ENCODE data around the gene WFDC2. TPM values are rescaled to one million over a fixed set of nuclear protein-coding genes. Genes with fewer than 3 reads are reported as not detected.

Gene WFDC2
- total RNA-seq, 1 experiment from 2014 or later, result not detected

- DNase-seq (ENCODE audit: low read depth), result no peak
Observed at GRCh38 chr20:45497971-45498494, 28.5 kb downstream of the WFDC2 start.

GRCh38 chr20:45500022-45500421 lies 30.5 kb downstream of the WFDC2 start:
- no peak for DNase-seq (ENCODE audit: low read depth)

- no peak for DNase-seq (ENCODE audit: low read depth)
Observed at GRCh38 chr20:45501600-45501999, 32.0 kb downstream of the WFDC2 start.

- DNase-seq (ENCODE audit: low read depth), result no peak
Observed at GRCh38 chr20:45502561-45502960, 33.0 kb downstream of the WFDC2 start.

GRCh38 chr20:45503403-45503802 lies 33.9 kb downstream of the WFDC2 start:
- DNase-seq (ENCODE audit: low read depth), result no peak

GRCh38 chr20:45506398-45506797 lies 36.8 kb downstream of the WFDC2 start:
- no peak for DNase-seq (ENCODE audit: low read depth)

GRCh38 chr20:45507011-45507820 lies 37.7 kb downstream of the WFDC2 start:
- peak; percentile 37 for DNase-seq (ENCODE audit: low read depth)

- DNase-seq (ENCODE audit: low read depth), result no peak
Observed at GRCh38 chr20:45508068-45508886, 38.7 kb downstream of the WFDC2 start.

GRCh38 chr20:45509091-45509490 lies 39.5 kb downstream of the WFDC2 start:
- no peak for DNase-seq (ENCODE audit: low read depth)

GRCh38 chr20:45510242-45510862 lies 40.8 kb downstream of the WFDC2 start:
- DNase-seq (ENCODE audit: low read depth), result peak; percentile 23

- DNase-seq (ENCODE audit: low read depth), result no peak
Observed at GRCh38 chr20:45515147-45515913, 45.8 kb downstream of the WFDC2 start, which contains the start of gene SPINT3. Gene SPINT3 (minus strand): TSS chr20:45515622. CDS start chr20:45515608, 14 bp downstream.

GRCh38 chr20:45518282-45518681 lies 48.7 kb downstream of the WFDC2 start:
- DNase-seq (ENCODE audit: low read depth), result peak; percentile 35

- DNase-seq (ENCODE audit: low read depth), result no peak
Observed at GRCh38 chr20:45523821-45524220, 54.3 kb downstream of the WFDC2 start.

- no peak for DNase-seq (ENCODE audit: low read depth)
Observed at GRCh38 chr20:45527294-45527693, 57.7 kb downstream of the WFDC2 start.

Other genes starting within 250 kb of the WFDC2 start
- gene SEMG2, start 248.4 kb upstream of the WFDC2 start, total RNA-seq (2014; rRNA removed; shearing (Covaris generic)), result not detected in 2 replicates
- gene SLPI, start 215.2 kb upstream of the WFDC2 start, total RNA-seq (2014; rRNA removed; shearing (Covaris generic)), result not detected in 2 replicates
- not detected in 2 replicates for gene RBPJL, start 162.9 kb upstream of the WFDC2 start, total RNA-seq (2014; rRNA removed; shearing (Covaris generic))
- gene MATN4, start 161.5 kb upstream of the WFDC2 start, total RNA-seq (2014; rRNA removed; shearing (Covaris generic)), result 0.10 TPM in 1 of 2 replicates, not detected in the other
- 88.2 and 103 TPM in 2 replicates for gene SDC4, start 121.3 kb upstream of the WFDC2 start, total RNA-seq (2014; rRNA removed; shearing (Covaris generic))
- gene SYS1, start 106.6 kb upstream of the WFDC2 start, total RNA-seq (2014; rRNA removed; shearing (Covaris generic)), result 29.2 and 33.7 TPM in 2 replicates
- not detected in 2 replicates for gene TP53TG5, start 91.4 kb upstream of the WFDC2 start, total RNA-seq (2014; rRNA removed; shearing (Covaris generic))
- 10.1 and 12.5 TPM in 2 replicates for gene DBNDD2, start 61.5 kb upstream of the WFDC2 start, total RNA-seq (2014; rRNA removed; shearing (Covaris generic))
- 196 and 220 TPM in 2 replicates for gene PIGT, start 53.6 kb upstream of the WFDC2 start, total RNA-seq (2014; rRNA removed; shearing (Covaris generic))
- gene SPINT3, start 45.9 kb downstream of the WFDC2 start, total RNA-seq (2014; rRNA removed; shearing (Covaris generic)), result not detected in 2 replicates
- gene WFDC6, start 69.7 kb downstream of the WFDC2 start, total RNA-seq (2014; rRNA removed; shearing (Covaris generic)), result not detected in 2 replicates
- not detected in 2 replicates for gene EPPIN, start 77.6 kb downstream of the WFDC2 start, total RNA-seq (2014; rRNA removed; shearing (Covaris generic))
- not detected in 2 replicates for gene WFDC8, start 109.5 kb downstream of the WFDC2 start, total RNA-seq (2014; rRNA removed; shearing (Covaris generic))
- not detected in 2 replicates for gene WFDC10A, start 160.0 kb downstream of the WFDC2 start, total RNA-seq (2014; rRNA removed; shearing (Covaris generic))
- gene WFDC9, start 161.5 kb downstream of the WFDC2 start, total RNA-seq (2014; rRNA removed; shearing (Covaris generic)), result not detected in 2 replicates
- gene WFDC11, start 200.5 kb downstream of the WFDC2 start, total RNA-seq (2014; rRNA removed; shearing (Covaris generic)), result not detected in 2 replicates
- not detected in 2 replicates for gene WFDC13, start 232.3 kb downstream of the WFDC2 start, total RNA-seq (2014; rRNA removed; shearing (Covaris generic))
- 0.88 and 3.5 TPM in 2 replicates for gene WFDC10B, start 235.3 kb downstream of the WFDC2 start, total RNA-seq (2014; rRNA removed; shearing (Covaris generic))

All from RPMI7951 (cell line).